ENCODE measurements around the gene CPNE8. TPM values are rescaled to one million over a fixed set of nuclear protein-coding genes. Genes with fewer than 3 reads are reported as not detected.

The CPNE8 gene
- total RNA-seq, 4 donors from 2014 or later: 10.5 to 18.1 (median 15.1) TPM

DNA sequence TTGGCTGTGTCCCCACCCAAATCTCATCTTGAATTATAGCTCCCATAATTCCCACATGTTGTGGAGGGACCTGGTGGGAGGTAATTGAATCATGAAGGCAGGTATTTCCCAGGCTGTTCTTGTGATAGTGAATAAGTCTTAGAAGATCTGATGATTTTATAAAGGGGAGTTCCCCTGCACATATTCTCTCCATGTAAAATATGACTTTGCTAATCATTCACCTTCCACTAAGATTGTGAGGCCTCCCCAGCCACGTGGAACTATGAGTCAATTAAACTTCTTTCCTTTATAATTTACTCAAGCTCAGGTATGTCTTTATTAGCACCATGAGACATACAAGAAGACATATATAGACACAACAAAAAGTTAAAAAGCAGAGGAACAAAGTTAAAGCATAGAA is 120.0 kb downstream of the CPNE8 start:
- no peak for TF ChIP-seq POLR2A (IDR thresholded peaks at IDR 0.05)
- TF ChIP-seq, protein P1, sequence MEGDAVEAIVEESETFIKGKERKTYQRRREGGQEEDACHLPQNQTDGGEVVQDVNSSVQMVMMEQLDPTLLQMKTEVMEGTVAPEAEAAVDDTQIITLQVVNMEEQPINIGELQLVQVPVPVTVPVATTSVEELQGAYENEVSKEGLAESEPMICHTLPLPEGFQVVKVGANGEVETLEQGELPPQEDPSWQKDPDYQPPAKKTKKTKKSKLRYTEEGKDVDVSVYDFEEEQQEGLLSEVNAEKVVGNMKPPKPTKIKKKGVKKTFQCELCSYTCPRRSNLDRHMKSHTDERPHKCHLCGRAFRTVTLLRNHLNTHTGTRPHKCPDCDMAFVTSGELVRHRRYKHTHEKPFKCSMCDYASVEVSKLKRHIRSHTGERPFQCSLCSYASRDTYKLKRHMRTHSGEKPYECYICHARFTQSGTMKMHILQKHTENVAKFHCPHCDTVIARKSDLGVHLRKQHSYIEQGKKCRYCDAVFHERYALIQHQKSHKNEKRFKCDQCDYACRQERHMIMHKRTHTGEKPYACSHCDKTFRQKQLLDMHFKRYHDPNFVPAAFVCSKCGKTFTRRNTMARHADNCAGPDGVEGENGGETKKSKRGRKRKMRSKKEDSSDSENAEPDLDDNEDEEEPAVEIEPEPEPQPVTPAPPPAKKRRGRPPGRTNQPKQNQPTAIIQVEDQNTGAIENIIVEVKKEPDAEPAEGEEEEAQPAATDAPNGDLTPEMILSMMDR (IDR thresholded peaks at IDR 0.05): no peak
- 38% methylated on average over 1 of the region's 1 CpG for WGBS, 2 donors

DNA sequence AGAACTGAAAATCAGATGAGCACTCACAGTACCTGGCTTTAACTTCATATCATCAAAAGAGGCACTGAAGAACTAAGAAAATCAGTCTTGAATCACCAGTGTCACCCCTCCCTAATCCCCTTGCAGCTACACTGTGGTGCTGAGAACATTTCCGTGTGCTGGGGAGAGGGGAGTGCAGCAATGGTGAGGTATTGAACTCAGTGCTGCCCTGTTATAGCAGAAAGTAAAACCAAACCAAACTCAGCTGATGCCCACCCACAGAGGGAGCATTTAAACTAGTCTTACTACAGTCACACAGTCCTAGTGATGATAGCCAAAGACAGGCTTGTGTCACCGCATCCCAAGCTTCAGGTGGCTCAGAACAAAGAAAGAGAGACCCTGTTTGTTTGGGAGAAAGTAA is 122.1 kb downstream of the CPNE8 start:
- Histone ChIP-seq H3K4me3 (no peak overlapping the region), H3K4me1 (no peaks in the 10 kb centered on the region), H3K27ac (no peak overlapping the region), H3K27me3 (no peaks in the 10 kb centered on the region), H3K36me3 (no peaks in the 10 kb centered on the region), H3K9me3 (peaks cover 0 to 4% (median 0%) of the 10 kb centered on the region in 3 donors)
- WGBS, 2 donors: 44 to 52% methylated on average over 2 of the region's 2 CpGs
- TF ChIP-seq, protein P1 (IDR thresholded peaks at IDR 0.05): no peak
- no peak for TF ChIP-seq POLR2A (IDR thresholded peaks at IDR 0.05)
- intact Hi-C loops (cut with DNase I): no loop called here
- no peak for DNase-seq

More for the DNA sequence above, 120.0 kb downstream of the CPNE8 start:
- H3K36me3 ChIP-seq: no peaks in the 10 kb centered on the region
- intact Hi-C loops (cut with DNase I): no loop called here
- H3K27ac ChIP-seq: no peak overlapping the region
- no peaks in the 10 kb centered on the region for H3K27me3 ChIP-seq
- H3K4me3 ChIP-seq: no peak overlapping the region
- DNase-seq: no peak
- no peaks in the 10 kb centered on the region for H3K4me1 ChIP-seq
- peaks cover 0 to 9% (median 0%) of the 10 kb centered on the region in 3 donors for H3K9me3 ChIP-seq

DNA sequence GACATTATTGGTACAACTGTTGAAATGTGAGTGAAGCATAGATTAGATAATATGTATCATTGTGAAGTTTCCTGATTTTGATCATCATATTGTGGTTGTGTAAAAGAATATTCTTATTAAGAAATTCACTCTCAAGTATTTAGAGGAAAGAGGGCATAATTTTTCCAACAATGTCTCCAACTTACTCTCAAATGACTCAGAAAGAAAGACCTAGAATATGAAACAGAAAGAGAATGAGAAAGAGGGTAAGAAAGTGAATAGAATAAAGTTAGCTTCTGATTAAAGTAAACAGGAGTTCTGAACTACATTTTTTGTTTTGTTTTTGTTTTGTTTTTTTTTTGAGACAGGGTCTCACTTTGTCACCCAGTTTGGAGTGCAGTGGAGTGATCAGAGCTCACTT is 123.0 kb downstream of the CPNE8 start:
- no peaks in the 10 kb centered on the region for H3K4me1 ChIP-seq
- no peaks in the 10 kb centered on the region for H3K9me3 ChIP-seq
- no peaks in the 10 kb centered on the region for H3K36me3 ChIP-seq
- DNase-seq: no peak
- no peak overlapping the region for H3K4me3 ChIP-seq
- H3K27me3 ChIP-seq: no peaks in the 10 kb centered on the region
- intact Hi-C loops (cut with DNase I): no loop called here
- no peak overlapping the region for H3K27ac ChIP-seq
- TF ChIP-seq POLR2A (IDR thresholded peaks at IDR 0.05): no peak
- TF ChIP-seq, protein P1 (IDR thresholded peaks at IDR 0.05): no peak

DNA sequence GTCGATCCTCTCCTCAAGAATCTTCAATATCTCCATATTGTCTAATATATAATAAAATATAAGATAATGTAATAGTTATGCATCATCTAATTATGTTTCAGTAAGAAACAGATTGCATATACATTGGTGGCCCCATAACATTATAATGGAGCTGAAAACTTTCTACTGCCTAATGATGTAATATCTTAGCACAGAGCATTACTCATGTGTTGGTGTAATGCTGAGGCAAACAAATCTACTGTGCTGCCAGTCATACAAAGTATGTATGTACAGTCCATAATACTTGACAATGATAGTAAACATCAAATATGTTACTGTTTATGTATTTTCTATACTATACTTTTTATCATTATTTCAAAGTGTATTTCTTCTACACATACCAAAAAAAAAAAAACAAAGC is 128.7 kb downstream of the CPNE8 start:
- H3K4me1 ChIP-seq: no peaks in the 10 kb centered on the region
- no peak overlapping the region for H3K27ac ChIP-seq
- H3K36me3 ChIP-seq: peaks cover 0 to 3% (median 0%) of the 10 kb centered on the region in 3 donors
- no peak overlapping the region for H3K4me3 ChIP-seq
- intact Hi-C loops (cut with DNase I): no loop called here
- 95 to 100% methylated on average over 1 of the region's 1 CpG for WGBS, 2 donors
- TF ChIP-seq, protein P1 (IDR thresholded peaks at IDR 0.05): no peak
- no peak for TF ChIP-seq POLR2A (IDR thresholded peaks at IDR 0.05)
- no peaks in the 10 kb centered on the region for H3K27me3 ChIP-seq
- DNase-seq: no peak
- H3K9me3 ChIP-seq: no peaks in the 10 kb centered on the region

DNA sequence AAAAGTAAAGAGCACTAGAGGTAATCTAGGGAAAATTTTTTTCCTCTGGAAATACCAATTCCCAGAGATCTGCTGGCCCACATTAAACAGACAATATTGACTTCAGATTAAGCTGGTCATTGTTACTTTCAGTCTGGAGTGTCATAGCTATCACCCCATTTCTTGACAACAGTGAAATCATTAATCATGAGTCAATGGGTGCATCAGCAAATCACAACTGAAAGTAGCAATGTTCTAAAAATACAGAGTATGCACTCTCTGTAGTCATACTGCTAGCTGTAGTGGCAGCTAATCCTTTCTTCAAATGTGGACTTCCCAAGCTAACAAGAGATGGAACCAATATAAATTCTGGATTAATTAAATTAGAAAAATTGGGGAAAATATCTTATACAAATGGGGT is 129.9 kb downstream of the CPNE8 start:
- Histone ChIP-seq H3K27ac (no peak overlapping the region), H3K9me3 (no peaks in the 10 kb centered on the region), H3K4me3 (no peak overlapping the region), H3K4me1 (no peaks in the 10 kb centered on the region), H3K36me3 (peaks cover 0 to 3% (median 0%) of the 10 kb centered on the region in 3 donors), H3K27me3 (no peaks in the 10 kb centered on the region)
- intact Hi-C loops (cut with DNase I): no loop called here
- TF ChIP-seq, protein P1 (IDR thresholded peaks at IDR 0.05): no peak
- no peak for TF ChIP-seq POLR2A (IDR thresholded peaks at IDR 0.05)
- DNase-seq: no peak
